Measurements from ENCODE around the gene ALG6.
"Not testable (repeated sequence)": the region's sequence is repeated elsewhere in the genome, so short reads cannot be mapped to it uniquely, and the experiment has no call there.

The ALG6 gene

GRCh38 chr1:63328781-63329180, 38.6 kb upstream of the ALG6 start:
- DNase-seq: no peak

DNA sequence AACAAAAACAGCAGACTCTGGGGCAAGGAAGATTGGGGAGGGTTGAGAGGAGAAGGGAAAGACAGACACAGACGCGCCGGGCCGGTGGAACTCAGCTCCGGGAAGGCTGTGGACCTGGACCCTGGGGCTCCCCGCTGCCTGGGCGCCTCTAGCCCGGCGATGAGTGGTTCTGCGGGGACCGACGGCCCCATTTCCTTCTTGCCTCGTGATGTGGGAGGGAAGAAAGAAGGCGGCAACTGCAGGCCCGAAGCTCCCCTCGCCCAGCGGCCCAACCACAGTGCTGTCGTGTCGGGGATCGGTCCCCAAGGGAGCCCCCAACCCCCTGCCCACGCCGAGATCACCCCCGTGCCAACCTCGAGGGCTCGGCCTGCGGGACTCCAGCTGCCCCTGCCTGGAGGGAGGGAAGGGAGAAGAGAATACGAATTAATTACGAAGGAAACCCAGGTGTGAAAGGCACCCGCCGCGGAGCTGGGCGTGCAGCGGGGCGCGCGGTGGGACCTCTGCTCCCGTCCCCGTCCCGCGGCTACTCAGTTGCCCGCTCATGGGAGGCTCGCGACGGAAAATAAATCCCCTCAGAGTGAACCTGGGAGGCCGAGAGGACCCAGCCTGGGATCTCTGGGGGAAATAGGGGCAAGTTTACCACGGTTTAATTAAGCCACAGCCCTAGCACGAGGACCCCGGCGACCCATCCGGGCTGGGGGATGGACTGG, 37.7 kb upstream of the ALG6 start:
- no peak for DNase-seq

DNA sequence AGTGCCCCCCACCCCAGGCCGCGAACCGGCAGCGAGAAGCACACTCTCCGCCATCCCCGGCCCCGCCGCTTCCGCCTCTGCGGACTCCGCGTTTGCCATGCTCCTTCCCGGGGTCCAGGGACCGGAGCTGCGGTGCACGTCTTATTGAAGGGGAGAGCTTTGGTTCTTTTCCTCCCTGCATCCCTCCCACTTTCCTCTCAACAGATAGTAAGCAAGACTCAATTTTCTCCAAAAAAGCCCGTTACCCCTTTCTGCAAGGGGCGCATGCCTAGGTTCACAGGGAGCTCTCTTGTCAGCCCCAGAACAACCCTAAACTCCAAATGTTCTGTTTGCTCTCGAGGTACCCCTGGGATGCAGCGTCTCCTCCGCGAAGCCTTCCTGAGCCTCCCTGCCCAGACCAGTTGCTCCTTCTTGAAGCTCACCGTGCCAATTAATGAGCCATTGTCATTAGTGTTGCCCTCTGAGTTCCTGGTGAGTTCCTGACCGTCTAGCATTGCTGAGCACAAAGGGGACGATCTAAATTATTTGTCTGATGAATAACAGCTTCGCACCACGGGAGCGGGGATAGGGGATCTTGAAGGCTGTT, 37.0 kb upstream of the ALG6 start:
- DNase-seq: no peak

DNA sequence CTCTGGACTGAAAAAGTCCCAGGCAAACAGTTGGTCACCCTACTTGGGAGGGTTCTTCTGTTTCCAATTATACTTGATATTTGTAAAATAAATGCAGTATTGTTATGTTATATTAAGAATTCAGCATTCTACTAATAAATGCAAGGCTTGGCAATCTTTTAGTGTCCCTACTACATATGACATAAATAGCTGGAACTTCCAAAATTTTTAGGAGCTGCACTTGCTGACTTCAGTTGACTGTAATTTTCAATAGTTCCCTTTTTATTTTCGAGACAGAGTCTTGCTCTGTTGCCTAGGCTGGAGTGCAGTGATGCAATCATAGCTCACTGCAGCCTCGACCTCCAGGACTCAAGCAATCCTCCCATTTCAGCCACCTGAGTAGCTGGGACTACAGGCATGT, 25.0 kb upstream of the ALG6 start:
- no peak for DNase-seq

DNA sequence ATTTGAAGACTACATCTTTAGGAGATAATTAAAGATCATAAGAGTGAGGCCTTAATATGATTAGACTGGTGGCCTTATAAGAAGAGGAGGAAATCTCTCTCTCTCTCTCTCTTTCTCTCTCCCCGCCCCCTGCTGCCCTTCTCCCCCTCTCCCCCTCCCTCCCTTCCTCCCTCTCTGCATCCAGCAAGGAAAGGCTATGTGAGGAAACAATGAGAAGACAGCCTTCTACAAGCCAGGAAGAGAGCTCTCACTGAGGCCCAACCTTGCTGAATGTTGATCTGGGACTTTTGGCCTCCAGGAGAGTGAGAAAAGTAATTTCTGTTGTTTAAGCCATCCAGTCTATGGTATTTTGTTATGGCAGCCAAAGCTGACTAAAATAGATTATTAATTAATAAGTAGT, 23.5 kb upstream of the ALG6 start:
- no peak for DNase-seq

GRCh38 chr1:63350320-63350719, 17.1 kb upstream of the ALG6 start:
- DNase-seq: no peak

GRCh38 chr1:63352736-63353135, 14.7 kb upstream of the ALG6 start:
- no peak for DNase-seq

DNA sequence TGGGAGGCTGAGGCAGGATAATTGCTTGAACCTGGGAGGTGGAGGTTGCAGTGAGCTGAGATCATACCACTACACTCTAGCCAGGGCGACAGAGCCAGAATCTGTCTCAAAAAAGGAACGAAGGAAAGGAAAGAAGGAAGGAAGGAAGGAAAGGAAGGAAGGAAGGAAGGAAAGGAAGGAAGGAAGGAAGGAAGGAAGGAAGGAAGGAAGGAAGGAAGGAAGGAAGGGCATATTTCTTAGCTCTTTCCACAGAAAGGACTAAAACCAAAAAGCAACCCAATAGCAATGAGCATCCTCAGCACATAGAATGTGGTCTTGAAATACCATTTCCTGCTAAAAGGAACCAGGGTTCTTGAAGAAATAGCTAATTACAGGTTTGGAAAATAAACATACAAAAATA, 11.2 kb upstream of the ALG6 start:
- not testable (repeated sequence) for DNase-seq

- no peak for DNase-seq
Measured at GRCh38 chr1:63359561-63359960, 7.9 kb upstream of the ALG6 start.

GRCh38 chr1:63362073-63362472, 5.4 kb upstream of the ALG6 start:
- no peak for DNase-seq

DNA sequence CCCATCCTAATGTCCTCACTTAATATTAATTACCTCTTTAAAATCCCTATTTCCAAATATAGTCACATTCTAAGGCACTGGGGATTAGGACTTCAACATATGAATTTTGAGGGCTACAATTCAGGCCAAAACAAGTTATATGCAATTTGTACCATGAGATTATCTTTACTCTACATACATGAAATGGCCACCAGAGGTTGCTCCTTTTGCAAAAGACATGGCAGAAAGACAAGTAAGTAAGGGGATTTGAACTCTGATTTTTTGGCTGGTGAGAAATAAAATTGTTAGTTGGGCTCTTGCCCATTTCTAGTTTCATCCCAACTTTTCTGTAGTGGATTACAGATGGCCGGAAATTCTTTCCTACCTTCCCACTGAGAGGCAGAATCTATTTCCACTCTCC, 4.8 kb upstream of the ALG6 start:
- no peak for DNase-seq

DNA sequence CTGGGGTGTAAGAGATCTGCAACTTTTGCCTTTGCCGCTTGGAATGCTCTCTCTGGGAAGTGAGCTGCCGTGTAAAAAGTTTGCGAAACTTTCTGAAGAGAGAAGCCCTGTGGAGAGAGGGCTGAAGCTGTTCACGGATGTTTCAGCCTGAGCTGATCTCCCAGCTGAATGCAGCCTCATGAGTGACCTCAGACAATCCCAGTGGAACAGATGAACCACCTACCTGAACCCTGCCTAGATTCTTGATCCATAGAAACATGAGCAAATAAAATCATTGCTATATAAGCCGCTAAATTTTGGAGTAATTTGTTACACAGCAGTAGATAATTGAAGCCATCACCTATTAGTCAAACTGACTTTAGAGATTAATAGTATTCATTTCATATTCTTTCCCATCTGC, 4.4 kb upstream of the ALG6 start:
- DNase-seq: no peak

DNA sequence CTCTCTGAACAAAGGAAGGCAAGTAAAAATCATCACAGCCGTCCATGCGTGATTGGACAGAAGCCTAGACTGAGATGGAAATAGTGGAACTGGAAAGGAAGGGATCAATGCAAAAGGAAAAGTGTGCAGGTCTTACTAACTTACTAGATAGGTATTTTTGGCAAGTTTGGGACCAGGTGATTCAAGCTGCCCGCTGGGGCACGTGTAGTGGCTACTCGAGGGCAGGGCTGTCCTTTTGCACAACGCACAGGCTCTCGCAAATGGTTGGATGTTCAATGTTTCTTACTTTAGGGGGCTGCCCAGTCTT, 566 bp upstream of the ALG6 start:
- no peak for DNase-seq

- DNase-seq: peak; percentile 5
Measured at GRCh38 chr1:63368131-63368530, 704 bp downstream of the ALG6 start.

DNA sequence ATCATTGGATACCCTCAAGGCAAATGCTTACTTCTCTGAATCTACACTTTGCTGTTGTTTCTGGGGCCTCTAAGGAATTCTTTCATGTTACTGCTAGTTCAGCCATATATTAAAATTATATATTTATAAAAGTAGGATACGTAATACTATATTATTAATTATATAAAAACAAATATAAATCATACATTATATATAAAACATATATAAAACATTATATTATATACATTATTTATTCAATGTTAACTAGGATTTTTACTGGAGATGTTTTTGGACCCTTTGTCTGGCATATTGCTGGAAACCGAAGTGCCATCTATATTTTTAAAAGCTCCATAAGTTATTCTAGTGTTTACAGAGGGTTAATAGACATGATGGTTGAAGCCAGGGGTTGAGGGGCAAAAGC, 12.2 kb downstream of the ALG6 start:
- DNase-seq: no peak

DNA sequence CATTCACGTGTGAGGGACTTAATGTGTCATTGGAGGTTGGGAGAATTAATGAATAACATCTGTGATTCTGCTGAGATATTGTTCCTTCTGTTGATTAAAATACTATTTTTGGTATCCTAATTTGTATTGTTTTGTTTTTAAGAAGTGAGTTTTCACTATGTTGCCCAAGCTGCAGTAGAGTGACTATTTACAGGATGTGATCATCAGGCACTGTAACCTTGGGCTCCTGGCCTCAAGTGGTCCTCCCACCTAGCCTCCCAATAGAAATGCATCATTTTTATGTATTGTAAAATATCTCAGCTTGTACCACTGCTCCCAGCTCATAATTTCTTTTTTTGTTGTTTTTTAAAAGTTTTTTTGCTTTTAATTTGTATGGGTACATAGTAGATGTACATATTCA, 14.3 kb downstream of the ALG6 start:
- DNase-seq: no peak

GRCh38 chr1:63401945-63402344, 34.5 kb downstream of the ALG6 start:
- DNase-seq: no peak

DNA sequence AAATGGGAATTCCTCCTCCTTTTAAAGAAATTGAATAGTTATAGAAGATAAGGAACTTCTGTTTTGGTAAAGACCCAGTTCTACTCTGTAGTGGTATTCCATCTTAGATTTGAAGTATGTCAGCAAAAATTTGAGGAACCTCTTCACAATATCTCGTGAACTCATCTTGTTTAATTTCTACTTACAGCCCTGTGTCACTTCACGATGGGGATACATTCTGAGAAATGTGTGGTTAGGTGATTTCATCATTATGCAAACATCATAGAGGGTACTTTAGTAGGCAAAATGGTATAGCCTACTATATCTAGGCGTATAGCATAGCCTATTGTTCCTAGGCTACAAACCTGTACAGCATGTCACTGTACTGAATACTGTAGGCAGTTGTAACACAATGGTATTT, 36.0 kb downstream of the ALG6 start:
- DNase-seq: no peak

GRCh38 chr1:63405021-63405420, 37.6 kb downstream of the ALG6 start:
- no peak for DNase-seq

- DNase-seq: no peak
Measured at GRCh38 chr1:63405987-63406386, 38.6 kb downstream of the ALG6 start.

DNA sequence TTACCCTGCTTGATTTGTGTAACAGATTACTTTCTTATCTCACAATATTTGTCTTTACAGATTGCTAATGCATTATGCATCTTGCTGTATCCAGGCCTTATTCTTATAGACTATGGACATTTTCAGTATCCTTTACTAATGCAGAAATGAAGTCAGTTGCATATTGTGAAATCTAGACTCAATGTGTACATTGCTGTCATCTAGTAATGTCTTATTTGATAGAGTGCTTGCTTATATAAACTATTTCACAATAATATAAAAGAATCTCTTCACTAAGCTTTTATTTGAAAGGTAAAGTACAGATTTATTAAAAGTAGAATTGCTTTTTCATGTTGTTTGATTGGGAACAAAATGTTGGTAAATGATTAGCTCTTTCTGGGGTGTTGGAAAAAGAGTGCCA, 39.6 kb downstream of the ALG6 start:
- DNase-seq: no peak

DNA sequence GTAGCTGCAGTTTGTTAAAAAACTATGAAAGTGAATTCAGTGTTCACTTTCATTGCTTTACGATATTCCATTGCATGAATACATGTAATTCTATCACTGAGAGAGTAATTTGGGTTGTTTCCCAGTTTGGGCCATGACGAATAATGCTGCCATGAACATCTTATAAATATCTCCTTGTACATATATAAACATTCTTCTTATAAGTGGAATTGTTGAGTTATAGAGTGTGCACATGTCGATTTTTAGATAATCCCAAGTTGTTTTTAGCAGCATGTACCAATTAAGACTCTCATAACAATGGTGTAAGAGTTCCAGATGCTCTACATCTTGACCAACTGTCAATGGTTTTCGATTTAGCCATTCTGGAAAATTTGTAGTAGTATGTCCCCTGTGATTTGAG, 40.9 kb downstream of the ALG6 start:
- no peak for DNase-seq

DNA sequence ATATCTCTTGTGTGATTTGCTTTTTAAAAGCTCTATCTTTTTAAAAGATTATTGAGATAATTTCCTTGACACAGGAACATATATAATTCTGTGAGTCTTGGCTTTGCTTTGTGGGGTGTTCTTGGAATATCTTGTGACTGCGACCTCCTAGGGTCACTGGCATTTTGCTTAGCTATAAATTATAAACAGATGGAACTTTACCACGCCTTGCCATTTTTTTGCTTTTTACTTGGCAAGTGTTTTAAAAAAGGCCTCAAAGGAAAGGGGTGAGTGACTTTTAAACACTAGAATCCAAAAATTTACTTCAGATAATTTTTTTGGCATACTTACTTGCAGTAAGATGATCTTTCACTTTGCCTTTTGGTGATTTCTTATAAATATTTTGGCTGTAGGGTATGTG, 43.6 kb downstream of the ALG6 start:
- no peak for DNase-seq

GRCh38 chr1:63413394-63413793, 46.0 kb downstream of the ALG6 start:
- no peak for DNase-seq

DNA sequence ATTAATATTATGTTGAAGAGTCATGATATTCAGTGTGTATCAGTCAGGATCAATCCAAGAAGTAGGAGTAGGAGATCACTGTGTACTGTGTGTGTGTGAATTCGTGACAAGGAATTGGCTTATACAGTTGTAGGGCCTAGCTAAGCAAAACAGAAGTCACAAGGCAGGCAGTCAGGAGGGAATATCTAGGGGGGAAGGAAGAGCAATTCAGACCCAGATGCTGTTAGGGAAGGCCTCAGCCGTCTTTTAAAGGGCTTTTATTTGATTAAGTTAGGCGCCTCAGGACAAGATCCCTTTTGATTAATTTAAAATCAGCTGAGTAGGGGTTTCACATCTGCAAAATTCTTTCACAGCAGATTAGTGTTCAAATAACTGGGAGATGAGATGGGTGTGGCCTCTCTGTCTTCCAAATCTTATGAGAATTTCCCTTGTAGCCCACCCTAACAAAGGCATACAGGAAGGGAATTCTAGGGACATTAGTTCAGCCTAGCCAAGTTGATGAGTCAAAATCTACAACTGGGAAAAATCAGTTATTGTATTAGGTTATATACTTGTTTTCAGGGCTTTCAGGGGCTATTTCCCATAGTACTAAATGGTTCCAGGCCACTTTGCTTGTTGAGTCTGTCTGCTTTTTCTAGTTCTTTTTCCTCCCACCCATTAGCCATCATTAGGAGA, 47.4 kb downstream of the ALG6 start:
- DNase-seq: no peak
